ENCODE data around the gene MACROD2. TPM values are rescaled to one million over a fixed set of nuclear protein-coding genes. Genes with fewer than 3 reads are reported as not detected.

Gene MACROD2
- polyA plus RNA-seq, 1 donor from 2014 or later, result 23.2 TPM

- H2AFZ ChIP-seq (ENCODE audit: low read depth, low read length), result no peak overlapping the region
- TF ChIP-seq REST (IDR thresholded peaks at IDR 0.05; ENCODE audit: borderline replicate concordance), result no peak
- no peak for TF ChIP-seq SMC3 (conservative IDR thresholded peaks at IDR 0.05; ENCODE audit: poor library complexity)
- no peak for TF ChIP-seq POLR2AphosphoS5 (IDR thresholded peaks at IDR 0.05)
- TF ChIP-seq EZH2 (IDR thresholded peaks at IDR 0.05; ENCODE audit: borderline replicate concordance, insufficient read depth, low read length, poor library complexity, severe bottlenecking), result no peak
- TF ChIP-seq CTCF (IDR thresholded peaks at IDR 0.05; ENCODE audit: poor library complexity, severe bottlenecking), result no peak
- TF ChIP-seq EP300 (conservative IDR thresholded peaks at IDR 0.05; ENCODE audit: poor library complexity, severe bottlenecking), result no peak
- TF ChIP-seq TAF1 (IDR thresholded peaks at IDR 0.05; ENCODE audit: low read depth), result no peak
- TF ChIP-seq RAD21 (conservative IDR thresholded peaks at IDR 0.05), result no peak
- no peak overlapping the region for H3K9ac ChIP-seq (ENCODE audit: low read length)
- no peak overlapping the region for H3K4me3 ChIP-seq (ENCODE audit: low read length)
- H3K4me2 ChIP-seq (ENCODE audit: low read length), result no peak overlapping the region
- no peaks in the 10 kb centered on the region for H3K27me3 ChIP-seq (ENCODE audit: insufficient read depth, low read depth, low read length)
- H3K27ac ChIP-seq (ENCODE audit: low read length), result no peak overlapping the region
- no peaks in the 10 kb centered on the region for H3K9me3 ChIP-seq (ENCODE audit: low read length)
- no peaks in the 10 kb centered on the region for H4K20me1 ChIP-seq (ENCODE audit: insufficient read depth)
- no peaks in the 10 kb centered on the region for H3K9me2 ChIP-seq (ENCODE audit: insufficient read depth, low read length)
- no peaks in the 10 kb centered on the region for H3F3A ChIP-seq (ENCODE audit: insufficient read depth, low read length, poor library complexity, severe bottlenecking)
- no peaks in the 10 kb centered on the region for H3K36me3 ChIP-seq (ENCODE audit: insufficient read depth, low read length)
- H3K79me2 ChIP-seq (replicated peaks; ENCODE audit: insufficient read depth, low read length), result no peaks in the 10 kb centered on the region
These were observed 647.8 kb downstream of the MACROD2 start for GRCh38 chr20:14643146-14643545.

GRCh38 chr20:14643556-14643955 lies 648.2 kb downstream of the MACROD2 start:
- H2AFZ ChIP-seq (ENCODE audit: low read depth, low read length), result no peak overlapping the region
- H3K36me3 ChIP-seq (ENCODE audit: insufficient read depth, low read length), result no peaks in the 10 kb centered on the region
- H3K4me2 ChIP-seq (ENCODE audit: low read length), result no peak overlapping the region
- no peak for TF ChIP-seq CTCF (IDR thresholded peaks at IDR 0.05; ENCODE audit: poor library complexity, severe bottlenecking)
- H3K9me2 ChIP-seq (ENCODE audit: insufficient read depth, low read length), result no peaks in the 10 kb centered on the region
- H3F3A ChIP-seq (ENCODE audit: insufficient read depth, low read length, poor library complexity, severe bottlenecking), result no peaks in the 10 kb centered on the region
- H3K4me3 ChIP-seq (ENCODE audit: low read length), result no peak overlapping the region
- no peak overlapping the region for H3K9ac ChIP-seq (ENCODE audit: low read length)
- no peaks in the 10 kb centered on the region for H3K9me3 ChIP-seq (ENCODE audit: low read length)
- no peaks in the 10 kb centered on the region for H4K20me1 ChIP-seq (ENCODE audit: insufficient read depth)
- H3K27ac ChIP-seq (ENCODE audit: low read length), result no peak overlapping the region
- no peaks in the 10 kb centered on the region for H3K79me2 ChIP-seq (replicated peaks; ENCODE audit: insufficient read depth, low read length)
- no peaks in the 10 kb centered on the region for H3K27me3 ChIP-seq (ENCODE audit: insufficient read depth, low read depth, low read length)
